NOMO-1 treated with DMSO at 0.1 percent for 48 hours (cell line): ENCODE measurements around the gene SLC35A1.

Source experiments
- DNase-seq: peaks from one replicate; lab custom pipeline; 2025; ENCODE audit not compliant: unreplicated experiment; lab: John Stamatoyannopoulos, UW

SLC35A1 gene

GRCh38 chr6:87522686-87523085 is 49.9 kb downstream of the SLC35A1 start:
- no peak for DNase-seq

GRCh38 chr6:87529221-87529620 is 56.4 kb downstream of the SLC35A1 start:
- DNase-seq, result no peak

- no peak for DNase-seq
These were observed 61.7 kb downstream of the SLC35A1 start for GRCh38 chr6:87534377-87535047.

GRCh38 chr6:87538510-87539260 is 65.9 kb downstream of the SLC35A1 start:
- DNase-seq, result no peak

GRCh38 chr6:87539554-87539953 is 66.8 kb downstream of the SLC35A1 start:
- no peak for DNase-seq

GRCh38 chr6:87540539-87540938 is 67.8 kb downstream of the SLC35A1 start:
- DNase-seq, result no peak

GRCh38 chr6:87541041-87541440 is 68.3 kb downstream of the SLC35A1 start:
- DNase-seq, result no peak

- DNase-seq, result no peak
These were observed 69.0 kb downstream of the SLC35A1 start for GRCh38 chr6:87541744-87542143.

- DNase-seq, result no peak
These were observed 71.1 kb downstream of the SLC35A1 start for GRCh38 chr6:87543696-87544473.

- no peak for DNase-seq
These were observed 71.6 kb downstream of the SLC35A1 start for GRCh38 chr6:87544474-87544735.

- DNase-seq, result no peak
These were observed 79.0 kb downstream of the SLC35A1 start for GRCh38 chr6:87551799-87552198.

GRCh38 chr6:87553159-87553765 is 80.5 kb downstream of the SLC35A1 start:
- no peak for DNase-seq

GRCh38 chr6:87555506-87555905 is 82.7 kb downstream of the SLC35A1 start:
- DNase-seq, result no peak

GRCh38 chr6:87558446-87558845 is 85.7 kb downstream of the SLC35A1 start:
- no peak for DNase-seq

GRCh38 chr6:87561017-87561416 is 88.2 kb downstream of the SLC35A1 start:
- DNase-seq, result no peak
